PC-3 (cell line): ENCODE results near the gene OPA3. TPM values are rescaled to one million over a fixed set of nuclear protein-coding genes. Genes with fewer than 3 reads are reported as not detected.
A peak's percentile ranks its signal among the peaks of the same experiment; 100 is the strongest.

Experiments used
- ATAC-seq: fragments of 200-7000 bp; cut with Tn5 transposase; 2 replicates; pipeline ENCODE4 v1.9.1; 2020; ENCODE audit warnings: mild to moderate bottlenecking, moderate library complexity
- BruUV-seq: library from RNA; stranded (reverse); fragments of 400-500 nt; replicated peaks from 2 replicates; lab custom pipeline; 2021; lab: Mats Ljungman, UMichigan
- CTCF ChIA-PET: fragments of 300-600 bp; sonication (Branson Sonifier 250); formaldehyde crosslinking; loops from one replicate; lab custom pipeline; 2022; ENCODE audit warnings: antibody characterized with exemption; lab: Charles Lee
- POLR2A ChIA-PET: fragments of 300-600 bp; sonication (Branson Sonifier 250); formaldehyde crosslinking; loops from one replicate; lab custom pipeline; 2022; ENCODE audit warnings: antibody characterized with exemption; ENCODE audit not compliant: unreplicated experiment; lab: Charles Lee
- DNase-seq: peaks from one replicate; pipeline ENCODE4 v3.0.0-alpha.2; 2015
- H2AFZ ChIP-seq: fragments of 300-600 bp; sonication (generic); 2 replicates; pipeline ENCODE4 v1.6.0; 2016; ENCODE audit warnings: antibody characterized with exemption, low read length
- H3F3A ChIP-seq: fragments of 300-600 bp; sonication (generic); one replicate; pipeline ENCODE4 v1.6.0; 2017; ENCODE audit warnings: antibody characterized with exemption, low read length, control low read depth, mild to moderate bottlenecking; ENCODE audit not compliant: unreplicated experiment
- H3K27ac ChIP-seq: fragments of 300-600 bp; sonication (generic); 2 replicates; pipeline ENCODE4 v1.5.1; 2016; ENCODE audit warnings: mild to moderate bottlenecking, low read length
- H3K27me3 ChIP-seq: fragments of 300-600 bp; sonication (generic); 2 replicates; pipeline ENCODE4 v1.6.1; 2016; ENCODE audit warnings: low read length, mixed read lengths
- H3K36me3 ChIP-seq: fragments of 300-600 bp; sonication (generic); 2 replicates; pipeline ENCODE4 v1.6.1; 2016; ENCODE audit warnings: low read depth, mixed run types, low read length, mixed read lengths
- H3K4me1 ChIP-seq: fragments of 300-600 bp; sonication (generic); 2 replicates; pipeline ENCODE4 v1.5.1; 2016; ENCODE audit warnings: low read length; ENCODE audit not compliant: insufficient read depth
- H3K4me2 ChIP-seq: fragments of 300-600 bp; sonication (generic); 2 replicates; pipeline ENCODE4 v1.6.0; 2016; ENCODE audit warnings: low read length
- H3K4me3 ChIP-seq: fragments of 300-600 bp; sonication (generic); 2 replicates; pipeline ENCODE4 v1.5.1; 2016; ENCODE audit warnings: mild to moderate bottlenecking, low read length, mixed read lengths
- H3K79me2 ChIP-seq: fragments of 300-600 bp; sonication (generic); 2 replicates; pipeline ENCODE4 v1.6.1; 2017; ENCODE audit warnings: low read length, mixed read lengths
- H3K9ac ChIP-seq: fragments of 300-600 bp; sonication (generic); 2 replicates; pipeline ENCODE4 v1.6.0; 2016; ENCODE audit warnings: mild to moderate bottlenecking, low read length
- H3K9me2 ChIP-seq: fragments of 300-600 bp; sonication (generic); replicated peaks from 2 replicates; pipeline ENCODE4 v1.6.1; 2016; ENCODE audit warnings: mixed run types, low read length, mixed read lengths
- H3K9me3 ChIP-seq: fragments of 300-600 bp; sonication (generic); 2 replicates; pipeline ENCODE4 v1.6.1; 2016; ENCODE audit warnings: low read length, mixed read lengths
- H4K20me1 ChIP-seq: fragments of 300-600 bp; sonication (generic); 2 replicates; pipeline ENCODE4 v1.6.1; 2016; ENCODE audit warnings: low read length, mixed read lengths
- EZH2 ChIP-seq: fragments of 300-600 bp; sonication (generic); IDR thresholded peaks from one replicate; pipeline ENCODE4 v1.6.1; 2017; ENCODE audit warnings: antibody characterized with exemption, mild to moderate bottlenecking, low read length; ENCODE audit not compliant: unreplicated experiment
- EZH2phosphoT487 ChIP-seq: fragments of 300-600 bp; sonication (generic); IDR thresholded peaks from 2 replicates; pipeline ENCODE4 v1.6.1; 2018; ENCODE audit warnings: mild to moderate bottlenecking, antibody characterized with exemption, low read length, borderline replicate concordance
- intact Hi-C: fragments of 100-400 bp; cut with micrococcal nuclease; formaldehyde crosslinking; loops from 2 replicates; pipeline ENCODE4 v1.9.0; 2023
- total RNA-seq: library from RNA; depleted of rRNA; stranded (reverse); fragments of >200 nt; gene quantifications from 2 replicates; pipeline ENCODE4 v1.2.3, GENCODE V29; 2014
- TF ChIP-seq, protein P1 (sequence below): fragments of 300-600 bp; sonication (generic); conservative IDR thresholded peaks from 2 replicates; pipeline ENCODE4 v1.5.1; 2017; ENCODE audit warnings: antibody characterized with exemption, low read depth, mild to moderate bottlenecking, low read length

The OPA3 gene
- total RNA-seq, 1 experiment from 2014 or later = 9.4 TPM

DNA sequence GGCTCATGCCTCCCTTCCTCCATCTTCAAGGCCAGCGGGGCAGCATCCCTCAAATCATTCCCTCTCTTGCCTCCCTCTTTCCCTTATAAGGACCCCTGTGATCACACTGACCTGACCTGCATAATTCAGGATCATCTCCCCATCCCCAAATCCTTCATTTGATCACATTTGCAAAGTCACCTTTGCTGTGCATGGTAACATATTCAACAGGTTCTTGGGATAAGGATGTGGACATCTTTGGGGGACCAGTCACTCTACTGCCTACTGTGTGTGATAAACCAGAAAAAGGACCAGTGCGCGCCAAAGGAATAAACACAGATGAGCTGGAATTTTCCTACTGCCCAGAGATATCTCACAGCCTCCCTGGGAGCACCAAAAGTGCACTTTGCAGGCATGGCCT, 7.9 kb downstream of the OPA3 start:
- Histone ChIP-seq H4K20me1 (no peaks in the 10 kb centered on the region), H3K27ac (peak overlapping the region; percentile 100), H3K4me3 (0 out of 2 replicates have a peak overlapping the region, but pooled peaks have one; percentile 31), H3K9ac (peak overlapping the region; percentile 79), H3K9me2 (no peaks in the 10 kb centered on the region), H3K4me2 (peak overlapping the region; percentile 71), H2AFZ (no peak overlapping the region), H3F3A (peaks cover 14% of the 10 kb centered on the region), H3K79me2 (peaks cover 52% of the 10 kb centered on the region), H3K36me3 (no peaks in the 10 kb centered on the region), H3K27me3 (no peaks in the 10 kb centered on the region), H3K9me3 (no peaks in the 10 kb centered on the region), H3K4me1 (peaks cover 34% of the 10 kb centered on the region)
- BruUV-seq = TSS peak; percentile 29
- ChIA-PET POLR2A (no interaction called here), CTCF (interaction anchor here (1.2 to 1.3 kb wide), 2 partner anchors 18 to 65 kb away, joined by 6 to 7 read pairs; no protein-coding TSS in a partner anchor)
- TF ChIP-seq EZH2phosphoT487 (no peak), EZH2 (no peak)
- TF ChIP-seq, protein P1, sequence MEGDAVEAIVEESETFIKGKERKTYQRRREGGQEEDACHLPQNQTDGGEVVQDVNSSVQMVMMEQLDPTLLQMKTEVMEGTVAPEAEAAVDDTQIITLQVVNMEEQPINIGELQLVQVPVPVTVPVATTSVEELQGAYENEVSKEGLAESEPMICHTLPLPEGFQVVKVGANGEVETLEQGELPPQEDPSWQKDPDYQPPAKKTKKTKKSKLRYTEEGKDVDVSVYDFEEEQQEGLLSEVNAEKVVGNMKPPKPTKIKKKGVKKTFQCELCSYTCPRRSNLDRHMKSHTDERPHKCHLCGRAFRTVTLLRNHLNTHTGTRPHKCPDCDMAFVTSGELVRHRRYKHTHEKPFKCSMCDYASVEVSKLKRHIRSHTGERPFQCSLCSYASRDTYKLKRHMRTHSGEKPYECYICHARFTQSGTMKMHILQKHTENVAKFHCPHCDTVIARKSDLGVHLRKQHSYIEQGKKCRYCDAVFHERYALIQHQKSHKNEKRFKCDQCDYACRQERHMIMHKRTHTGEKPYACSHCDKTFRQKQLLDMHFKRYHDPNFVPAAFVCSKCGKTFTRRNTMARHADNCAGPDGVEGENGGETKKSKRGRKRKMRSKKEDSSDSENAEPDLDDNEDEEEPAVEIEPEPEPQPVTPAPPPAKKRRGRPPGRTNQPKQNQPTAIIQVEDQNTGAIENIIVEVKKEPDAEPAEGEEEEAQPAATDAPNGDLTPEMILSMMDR = no peak
- DNase-seq = no peak
- intact Hi-C loops = no loop called here
- ATAC-seq = no peak

- H3K9ac ChIP-seq = no peak overlapping the region
- H3K79me2 ChIP-seq = peaks cover 46% of the 10 kb centered on the region
- DNase-seq (no peak), ATAC-seq (no peak)
- H3K9me2 ChIP-seq = no peaks in the 10 kb centered on the region
- H3F3A ChIP-seq = peaks cover 14% of the 10 kb centered on the region
- H2AFZ ChIP-seq = no peak overlapping the region
- no peak overlapping the region for H3K4me3 ChIP-seq
- H3K27me3 ChIP-seq = no peaks in the 10 kb centered on the region
- H3K4me2 ChIP-seq = no peak overlapping the region
- ChIA-PET POLR2A (no interaction called here), CTCF (no interaction called here)
- H3K27ac ChIP-seq = peak overlapping the region; percentile 100
- no TSS peak for BruUV-seq
- peaks cover 34% of the 10 kb centered on the region for H3K4me1 ChIP-seq
- TF ChIP-seq EZH2phosphoT487 = no peak
- TF ChIP-seq, protein P1 = no peak
- no peak for TF ChIP-seq EZH2
- H3K36me3 ChIP-seq = no peaks in the 10 kb centered on the region
- H4K20me1 ChIP-seq = no peaks in the 10 kb centered on the region
- no peaks in the 10 kb centered on the region for H3K9me3 ChIP-seq
- intact Hi-C loops = no loop called here
These were observed 9.4 kb downstream of the OPA3 start for GRCh38 chr19:45575216-45575615.

GRCh38 chr19:45574526-45574925, 10.1 kb downstream of the OPA3 start:
- CTCF ChIA-PET = no interaction called here
- peaks cover 49% of the 10 kb centered on the region for H3K79me2 ChIP-seq
- no peaks in the 10 kb centered on the region for H3K9me2 ChIP-seq
- H3K9ac ChIP-seq = no peak overlapping the region
- no peaks in the 10 kb centered on the region for H4K20me1 ChIP-seq
- H3K4me3 ChIP-seq = no peak overlapping the region
- no TSS peak for BruUV-seq
- H3K4me1 ChIP-seq = peaks cover 40% of the 10 kb centered on the region
- H3K36me3 ChIP-seq = no peaks in the 10 kb centered on the region
- TF ChIP-seq, protein P1 = no peak
- TF ChIP-seq EZH2phosphoT487 (no peak), EZH2 (no peak)
- H3K27me3 ChIP-seq = no peaks in the 10 kb centered on the region
- no peak overlapping the region for H3K4me2 ChIP-seq
- H2AFZ ChIP-seq = no peak overlapping the region
- H3K9me3 ChIP-seq = no peaks in the 10 kb centered on the region
- intact Hi-C loops = no loop called here
- ATAC-seq (no peak), DNase-seq (no peak)
- H3F3A ChIP-seq = peaks cover 16% of the 10 kb centered on the region
- H3K27ac ChIP-seq = 0 out of 2 replicates have a peak overlapping the region, but pooled peaks have one; percentile 100
- POLR2A ChIA-PET = no interaction called here
